NB4 (cell line): ENCODE results near the gene UMAD1.

Experiments
- DNase-seq: peaks from one replicate; pipeline ENCODE4 v3.0.0; 2010; ENCODE audit warnings: low read depth
- H3K4me3 ChIP-seq: one replicate; pipeline ENCODE4 v1.5.1; 2011; ENCODE audit warnings: mild to moderate bottlenecking, low read depth, low read length, moderate library complexity
- MYC ChIP-seq: IDR thresholded peaks from 2 replicates; pipeline ENCODE4 v1.6.1; 2011; ENCODE audit warnings: low read depth, low read length
- POLR2A ChIP-seq: IDR thresholded peaks from 2 replicates; pipeline ENCODE4 v1.6.1; 2011; ENCODE audit warnings: mild to moderate bottlenecking; ENCODE audit not compliant: insufficient read length; ENCODE audit errors: extremely low read depth
- TF ChIP-seq, protein P1 (sequence below): IDR thresholded peaks from 2 replicates; pipeline ENCODE4 v1.6.1; 2011; ENCODE audit warnings: low read depth, low read length
- TF ChIP-seq, protein P2 (sequence below): IDR thresholded peaks from one replicate; pipeline ENCODE4 v1.5.1; 2012; ENCODE audit warnings: low read depth, low read length

Gene UMAD1

DNA sequence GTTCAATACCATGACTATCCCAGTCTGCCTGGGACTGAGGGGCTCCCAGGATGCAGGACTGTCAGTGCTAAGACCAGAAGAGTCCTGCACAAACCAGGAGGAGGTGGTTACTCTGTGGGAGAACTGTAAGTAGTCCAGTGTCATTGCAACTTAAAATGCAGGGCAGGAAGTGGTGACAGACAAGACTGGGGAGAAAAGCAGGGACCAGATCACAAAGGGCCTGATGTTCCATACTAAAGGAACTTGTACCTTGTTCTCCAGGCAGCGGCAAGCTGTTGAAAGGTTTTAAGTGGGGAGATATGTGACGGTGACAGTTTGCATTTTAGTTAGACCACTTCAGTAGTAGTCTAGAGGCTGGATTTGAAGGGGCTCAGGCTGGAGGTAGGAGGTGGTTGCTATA lies 262.3 kb downstream of the UMAD1 start:
- DNase-seq, result peak; percentile 8
- H3K4me3 ChIP-seq, result no peak overlapping the region
- TF ChIP-seq MYC, result no peak
- no peak for TF ChIP-seq POLR2A
- TF ChIP-seq, protein P1, sequence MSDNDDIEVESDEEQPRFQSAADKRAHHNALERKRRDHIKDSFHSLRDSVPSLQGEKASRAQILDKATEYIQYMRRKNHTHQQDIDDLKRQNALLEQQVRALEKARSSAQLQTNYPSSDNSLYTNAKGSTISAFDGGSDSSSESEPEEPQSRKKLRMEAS, result no peak

DNA sequence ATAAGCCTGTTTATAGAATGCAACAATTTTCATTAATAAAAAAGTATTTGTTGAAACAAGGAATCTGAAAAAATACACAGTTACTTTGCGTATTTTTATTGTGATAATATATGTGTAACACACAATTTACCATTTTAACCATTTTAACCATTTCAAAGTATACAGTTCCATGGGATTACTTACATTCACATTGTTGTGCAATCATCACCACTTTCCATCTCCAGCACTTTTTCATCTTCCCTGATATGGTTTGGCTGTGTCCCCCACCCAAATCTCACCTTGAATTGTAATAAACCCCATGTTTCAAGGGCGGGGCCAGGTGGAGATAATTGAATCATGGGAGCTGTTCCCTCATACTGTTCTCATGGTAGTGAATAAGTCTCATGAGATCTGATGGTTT lies 266.8 kb downstream of the UMAD1 start:
- TF ChIP-seq POLR2A (no peak), MYC (no peak)
- TF ChIP-seq, protein P2, sequence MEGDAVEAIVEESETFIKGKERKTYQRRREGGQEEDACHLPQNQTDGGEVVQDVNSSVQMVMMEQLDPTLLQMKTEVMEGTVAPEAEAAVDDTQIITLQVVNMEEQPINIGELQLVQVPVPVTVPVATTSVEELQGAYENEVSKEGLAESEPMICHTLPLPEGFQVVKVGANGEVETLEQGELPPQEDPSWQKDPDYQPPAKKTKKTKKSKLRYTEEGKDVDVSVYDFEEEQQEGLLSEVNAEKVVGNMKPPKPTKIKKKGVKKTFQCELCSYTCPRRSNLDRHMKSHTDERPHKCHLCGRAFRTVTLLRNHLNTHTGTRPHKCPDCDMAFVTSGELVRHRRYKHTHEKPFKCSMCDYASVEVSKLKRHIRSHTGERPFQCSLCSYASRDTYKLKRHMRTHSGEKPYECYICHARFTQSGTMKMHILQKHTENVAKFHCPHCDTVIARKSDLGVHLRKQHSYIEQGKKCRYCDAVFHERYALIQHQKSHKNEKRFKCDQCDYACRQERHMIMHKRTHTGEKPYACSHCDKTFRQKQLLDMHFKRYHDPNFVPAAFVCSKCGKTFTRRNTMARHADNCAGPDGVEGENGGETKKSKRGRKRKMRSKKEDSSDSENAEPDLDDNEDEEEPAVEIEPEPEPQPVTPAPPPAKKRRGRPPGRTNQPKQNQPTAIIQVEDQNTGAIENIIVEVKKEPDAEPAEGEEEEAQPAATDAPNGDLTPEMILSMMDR, result no peak
- TF ChIP-seq, protein P1, result no peak
- no peak overlapping the region for H3K4me3 ChIP-seq
- DNase-seq, result no peak

DNA sequence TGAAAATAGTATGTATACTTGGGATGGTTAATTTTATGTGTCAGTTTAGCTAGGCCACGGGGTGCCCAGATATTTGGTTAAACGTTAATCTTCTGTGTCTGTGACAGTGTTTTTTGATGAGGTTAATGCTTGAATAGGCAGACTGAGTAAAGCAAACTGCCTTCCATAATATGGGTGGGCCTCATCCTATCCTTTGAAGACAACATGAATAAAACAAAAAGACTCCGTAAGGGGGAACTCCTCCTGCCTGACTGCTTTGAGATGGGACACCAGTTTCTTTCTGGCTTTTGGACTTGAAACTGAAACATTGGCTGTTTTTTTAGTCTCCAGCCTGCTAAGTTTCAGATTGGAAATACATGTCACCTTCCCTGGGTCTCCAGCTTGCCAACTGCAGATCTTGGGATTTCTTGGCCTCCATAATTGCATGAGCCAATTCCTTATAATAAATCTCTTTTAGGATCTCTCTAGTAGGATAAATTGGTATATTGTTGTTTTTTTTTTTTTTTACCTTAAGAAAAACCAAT lies 268.1 kb downstream of the UMAD1 start:
- TF ChIP-seq, protein P1, result no peak
- TF ChIP-seq MYC (no peak), POLR2A (no peak)
- TF ChIP-seq, protein P2, result no peak
- H3K4me3 ChIP-seq, result no peak overlapping the region
- DNase-seq, result no peak

DNA sequence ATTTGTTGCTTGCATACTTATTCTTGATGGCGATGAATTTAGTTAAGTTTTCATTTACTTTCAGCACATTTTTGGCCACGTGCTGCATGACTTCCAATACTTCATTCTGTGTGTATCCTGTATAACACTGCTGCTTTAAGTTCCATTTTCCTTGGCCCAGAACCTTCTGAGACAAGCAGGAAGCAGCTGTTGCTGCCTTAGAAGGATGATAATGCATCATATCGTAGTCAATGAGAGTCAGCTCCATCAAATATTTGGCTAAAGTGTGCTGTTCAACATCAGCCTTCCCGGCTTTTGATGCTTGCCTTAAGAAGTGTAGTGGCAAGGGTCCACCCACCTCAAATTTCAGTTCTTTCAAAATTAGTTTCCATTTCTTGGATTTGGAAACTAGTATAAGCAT lies 268.8 kb downstream of the UMAD1 start:
- no peak overlapping the region for H3K4me3 ChIP-seq
- TF ChIP-seq POLR2A (no peak), MYC (no peak)
- TF ChIP-seq, protein P2, result no peak
- TF ChIP-seq, protein P1, result no peak
- DNase-seq, result no peak

DNA sequence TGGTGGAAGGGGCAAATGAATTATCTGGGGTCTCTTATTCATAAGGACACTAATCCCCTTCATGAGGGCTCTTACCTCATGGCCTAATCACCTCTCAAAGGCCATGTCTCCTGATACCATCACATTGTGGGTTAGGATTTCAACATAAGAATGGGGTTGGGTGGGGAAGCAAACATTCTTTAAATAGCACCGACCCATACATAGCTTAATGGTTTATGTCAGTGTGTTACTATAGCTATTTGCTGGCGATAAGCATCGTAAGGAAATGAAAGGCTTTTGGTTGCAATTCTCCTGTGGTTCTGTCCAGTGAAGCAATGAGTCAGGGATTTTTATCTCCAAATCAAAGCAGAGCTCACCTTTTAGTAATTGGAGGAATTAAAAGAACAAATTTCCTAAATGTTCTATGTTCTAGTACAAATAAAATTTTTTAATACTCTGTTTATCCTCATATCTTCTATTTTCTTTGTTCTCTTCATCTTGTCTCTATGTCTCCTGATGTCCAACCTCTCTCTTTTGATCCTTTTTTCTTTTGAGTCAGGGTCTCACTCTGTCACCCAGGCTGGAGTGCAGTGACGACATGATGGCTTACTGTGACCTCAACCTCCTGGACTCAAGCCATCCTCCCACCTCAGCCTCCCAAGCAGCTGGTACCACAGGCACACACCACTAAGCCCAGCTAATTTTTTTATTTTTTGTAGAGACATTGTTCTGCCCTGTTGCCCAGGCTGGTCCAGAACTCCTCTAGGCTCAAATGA lies 271.0 kb downstream of the UMAD1 start:
- TF ChIP-seq POLR2A (no peak), MYC (no peak)
- TF ChIP-seq, protein P1, result no peak
- TF ChIP-seq, protein P2, result no peak
- peak; percentile 13 for DNase-seq
- H3K4me3 ChIP-seq, result no peak overlapping the region

DNA sequence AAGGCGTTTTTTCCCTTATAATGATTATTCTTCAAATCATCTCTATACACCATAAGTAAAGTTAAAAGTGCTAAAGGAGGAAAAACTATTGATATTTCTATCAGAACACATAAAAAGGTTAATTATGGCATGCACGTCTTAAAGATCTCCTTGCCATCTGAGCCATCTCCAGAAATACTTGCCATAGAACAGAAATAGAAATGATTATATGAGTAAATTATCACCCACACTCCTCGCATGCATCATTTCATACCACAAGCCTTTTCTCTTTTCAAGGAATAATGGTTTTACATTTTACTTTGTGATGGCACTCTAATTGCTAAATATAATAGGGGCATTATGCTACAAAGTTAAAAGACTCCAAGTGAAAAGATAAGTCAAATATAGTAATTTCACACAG lies 272.4 kb downstream of the UMAD1 start:
- TF ChIP-seq, protein P2, result no peak
- TF ChIP-seq, protein P1, result no peak
- TF ChIP-seq MYC (no peak), POLR2A (no peak)
- H3K4me3 ChIP-seq, result no peak overlapping the region
- DNase-seq, result no peak
